Esophagus muscularis mucosa (tissue), 3 donors: ENCODE results near the gene TTC17.

Experiments
- CTCF ChIP-seq, 3 experiments: fragments of 200-600 bp in 2 of 3; fragments of 450-650 bp in 1 of 3; sonication (generic) in 2 of 3; IDR thresholded peaks; one replicate each; pipeline ENCODE4 v1.5.1; 2017 to 2019; ENCODE audit warnings: antibody characterized with exemption in 3 of 3, mild to moderate bottlenecking in 2 of 3, moderate library complexity in 1 of 3
- EP300 ChIP-seq: sonication (generic); formaldehyde crosslinking; IDR thresholded peaks from one replicate; pipeline ENCODE4 v1.6.1; 2017; ENCODE audit warnings: antibody characterized with exemption

DNA sequence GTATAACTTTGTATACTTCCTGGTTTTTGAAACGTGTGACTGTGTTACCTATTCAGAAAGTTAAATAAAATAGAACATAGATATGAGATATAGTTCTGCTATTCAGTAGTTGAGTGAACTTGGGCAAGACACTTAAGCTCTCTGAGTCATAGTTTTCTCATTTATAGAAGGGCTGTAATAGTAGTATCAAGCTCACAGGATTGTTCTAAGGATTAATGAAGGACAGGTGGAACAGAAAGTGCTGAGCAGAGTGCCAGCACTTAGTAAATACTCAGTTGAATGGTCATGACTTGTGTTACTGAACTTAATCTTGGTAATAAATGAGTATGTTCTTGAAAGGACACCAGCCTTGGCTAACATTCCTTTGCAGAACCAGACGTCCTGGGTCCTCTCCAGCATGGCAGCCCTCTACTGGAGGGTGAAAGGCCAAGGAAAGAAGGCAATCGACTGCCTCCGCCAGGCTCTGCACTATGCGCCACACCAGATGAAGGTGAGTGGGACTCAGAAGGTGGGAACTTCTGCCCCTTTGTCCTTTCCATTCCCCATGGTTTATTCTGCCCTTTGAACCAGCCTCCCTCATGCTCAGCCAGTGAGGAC is 131.2 kb downstream of the TTC17 start:
- no peak for TF ChIP-seq EP300
- no peak for TF ChIP-seq CTCF (IDR thresholded peaks at IDR 0.05)
